Astrocyte of the spinal cord (primary cell): Measurements from ENCODE around the gene ZDHHC8.
A peak's percentile ranks its signal among the peaks of the same experiment; 100 is the strongest.

Experiments used
- DNase-seq: peaks from one replicate; pipeline ENCODE4 v3.0.0; 2011; ENCODE audit warnings: low read depth, low spot score
- H3K4me3 ChIP-seq: 2 replicates; pipeline ENCODE4 v1.5.1; 2011; ENCODE audit warnings: low read depth, mild to moderate bottlenecking, low read length, moderate library complexity
- CTCF ChIP-seq: IDR thresholded peaks from 2 replicates; pipeline ENCODE4 v1.5.1; 2012; ENCODE audit warnings: low read depth, mild to moderate bottlenecking, low read length, inconsistent platforms
- in situ Hi-C: cut with HindIII; loops from 2 replicates; pipeline ENCODE4 v1.10.0; 2017; ENCODE audit warnings: low sequenced_read_pairs

The ZDHHC8 gene

GRCh38 chr22:20150381-20151275 lies 19.0 kb downstream of the ZDHHC8 start, which contains the start of gene CCDC188:
Gene CCDC188 (minus strand): TSS chr22:20151055. CDS start chr22:20150986, 69 bp downstream.
- no peak within 1 kb of the TSS for H3K4me3 ChIP-seq
- DNase-seq, result no peak
- no peak for TF ChIP-seq CTCF
- in situ Hi-C loops, result no loop called here

DNA sequence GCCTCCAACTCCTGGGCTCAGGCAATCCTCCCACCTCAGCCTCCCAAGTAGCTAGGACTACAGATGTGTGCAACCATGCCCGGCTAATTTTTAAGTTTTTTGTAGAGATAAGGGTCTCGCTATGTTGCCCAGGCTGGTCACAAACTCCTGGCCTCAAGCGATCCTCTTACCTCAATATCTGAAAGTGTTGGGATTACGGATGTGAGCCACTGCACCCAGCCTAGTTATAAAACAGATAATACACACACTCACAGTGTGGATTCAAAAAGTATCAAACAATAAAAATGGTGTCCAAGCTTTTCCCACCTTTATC lies 19.6 kb downstream of the ZDHHC8 start:
- no peak for DNase-seq
- H3K4me3 ChIP-seq, result no peak overlapping the region
- TF ChIP-seq CTCF, result no peak
- in situ Hi-C loops, result no loop called here

DNA sequence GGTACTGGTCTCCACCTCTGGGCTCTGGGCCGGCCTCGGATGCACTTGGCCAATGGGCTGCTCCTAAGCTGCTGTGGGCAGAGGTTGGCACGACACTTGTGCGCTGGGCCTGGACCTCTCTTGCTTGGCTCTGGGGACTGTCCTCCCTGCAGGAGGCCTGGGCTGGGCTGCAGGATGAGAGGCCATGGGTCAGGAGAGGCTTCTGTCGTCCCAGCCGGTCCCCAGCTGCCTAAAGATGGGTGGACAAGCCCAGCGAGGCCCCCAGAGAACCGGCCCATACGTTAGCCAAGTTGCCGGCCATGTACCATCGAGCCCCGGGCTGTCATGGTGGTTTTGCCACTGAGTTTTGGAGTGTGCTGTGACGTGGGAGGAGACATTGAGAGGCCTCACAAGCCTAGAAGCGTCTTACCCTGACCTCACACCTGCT lies 20.9 kb downstream of the ZDHHC8 start:
- in situ Hi-C loops, result no loop called here
- H3K4me3 ChIP-seq, result no peak overlapping the region
- no peak for DNase-seq
- no peak for TF ChIP-seq CTCF

DNA sequence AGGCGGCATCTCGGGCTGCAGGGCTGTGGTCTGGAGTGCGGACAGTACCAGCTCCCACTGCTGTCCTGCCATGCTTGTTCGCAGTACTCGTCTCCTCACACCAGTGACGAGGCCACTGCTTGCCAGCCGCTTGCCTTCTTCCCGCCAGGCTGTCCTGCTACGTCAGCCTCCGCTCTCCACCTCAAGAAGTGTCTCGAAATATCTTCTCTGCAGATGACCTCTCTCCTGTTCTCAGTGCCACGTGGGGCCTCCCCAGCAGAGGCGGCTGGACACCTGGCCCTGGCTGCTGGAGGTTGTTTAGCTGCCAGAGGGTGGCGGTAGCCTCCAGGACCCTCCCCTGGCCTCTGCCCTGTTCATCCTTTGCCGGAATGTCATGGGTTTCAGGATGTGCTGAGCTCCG lies 22.3 kb downstream of the ZDHHC8 start:
- TF ChIP-seq CTCF, result peak; percentile 9
- DNase-seq, result no peak
- H3K4me3 ChIP-seq, result no peak overlapping the region
- in situ Hi-C loops, result no loop called here

- TF ChIP-seq CTCF, result no peak
- DNase-seq, result no peak
- H3K4me3 ChIP-seq, result peak overlapping the region; percentile 41
- in situ Hi-C loops, result no loop called here
These were observed 23.1 kb downstream of the ZDHHC8 start for GRCh38 chr22:20154602-20155187.

GRCh38 chr22:20155330-20156041 lies 23.9 kb downstream of the ZDHHC8 start:
- no peak for TF ChIP-seq CTCF
- in situ Hi-C loops, result no loop called here
- peak overlapping the region; percentile 41 for H3K4me3 ChIP-seq
- peak; percentile 59 for DNase-seq
